Heart left ventricle (tissue), 16 donors: ENCODE data around the gene SLC2A9. TPM values are rescaled to one million over a fixed set of nuclear protein-coding genes. Genes with fewer than 3 reads are reported as not detected.

Experiments
- ATAC-seq, 4 donors: fragments of 200-7000 bp; cut with Tn5 transposase; one replicate each; pipeline ENCODE4 v1.9.1; 2020 to 2022; ENCODE audit warnings: moderate library complexity in 4 of 4, mild to moderate bottlenecking in 3 of 4, moderate number of reproducible peaks in 1 of 4
- DNase-seq, 5 donors: peaks; one replicate each; pipeline ENCODE4 v3.0.0-alpha.2; 2020
- H3K27ac ChIP-seq, 12 donors: fragments of 200-600 bp; sonication (generic) in 4 of 12; one replicate each; pipeline versions ENCODE4 v1.5.0 to v1.8.0; 2016 to 2022; ENCODE audit warnings: mild to moderate bottlenecking in 2 of 12
- H3K27me3 ChIP-seq, 9 donors: fragments of 200-600 bp; sonication (generic) in 2 of 9; one replicate each; pipeline versions ENCODE4 v1.5.1 to v1.8.0; 2016 to 2022; ENCODE audit warnings: mild to moderate bottlenecking in 3 of 9
- H3K36me3 ChIP-seq, 9 donors: fragments of 200-600 bp; sonication (generic) in 2 of 9; one replicate each; pipeline versions ENCODE4 v1.5.0 to v1.8.0; 2018 to 2022; ENCODE audit warnings: mild to moderate bottlenecking in 2 of 9
- H3K4me1 ChIP-seq, 12 donors: fragments of 200-600 bp; sonication (generic) in 4 of 12; one replicate each; pipeline versions ENCODE4 v1.5.0 to v1.8.0; 2016 to 2022; ENCODE audit warnings: mild to moderate bottlenecking in 3 of 12
- H3K4me3 ChIP-seq, 12 donors: fragments of 200-600 bp; sonication (generic) in 4 of 12; one replicate each; pipeline versions ENCODE4 v1.5.0 to v1.8.0; 2017 to 2022; ENCODE audit warnings: mild to moderate bottlenecking in 9 of 12, moderate library complexity in 4 of 12
- H3K9me3 ChIP-seq, 12 donors: fragments of 200-600 bp; sonication (generic) in 4 of 12; one replicate each; pipeline versions ENCODE4 v1.5.0 to v1.8.0; 2016 to 2022; ENCODE audit warnings: mild to moderate bottlenecking in 1 of 12
- POLR2A ChIP-seq, 2 donors: fragments of 450-650 bp; IDR thresholded peaks; one replicate each; pipeline ENCODE4 v1.6.1; 2017; ENCODE audit warnings: antibody characterized with exemption in 2 of 2, mild to moderate bottlenecking in 2 of 2, moderate library complexity in 2 of 2
- WGBS, 4 donors: extraction: QIAGEN DNeasy Blood & Tissue Kit in 2 of 4; methylation state at CpG; one replicate each; pipeline versions ENCODE4 v1.1.5 to v1.1.7; 2013 to 2018; 5-methylcytosine and 5-hydroxymethylcytosine counted together
- intact Hi-C, 10 donors: fragments of 100-400 bp; cut with DNase I; formaldehyde crosslinking; loops; one replicate each; pipeline versions ENCODE4 v1.11.1 to v1.14.2; 2022
- polyA plus RNA-seq, 2 donors: library from polyadenylated mRNA; stranded (reverse); fragments of 200-250 nt; gene quantifications; one replicate each; pipeline ENCODE4 v1.2.3, GENCODE V29; 2013
- total RNA-seq, 9 donors: library from RNA; depleted of rRNA in 2 of 9; stranded (reverse); fragments of >200 nt in 2 of 9; fragmentation: NEBNext Ultra II Directional in 3 of 9; extraction: Animal tissue kit (Norgen Biotek cat#: 25700) in 3 of 9; gene quantifications; one replicate each; pipeline versions ENCODE4 v1.1.0 to v1.2.4, GENCODE V29; 2016 to 2023
- TF ChIP-seq, protein P1 (sequence below), 12 donors: fragments of 200-600 bp; sonication (generic) in 4 of 12; IDR thresholded peaks; one replicate each; pipeline versions ENCODE4 v1.5.0 to v1.8.0; 2018 to 2022; ENCODE audit warnings: antibody characterized with exemption in 12 of 12, mild to moderate bottlenecking in 5 of 12
- donor health status: ischemic (EF 13 %, LVEDD 7.1; RV severe dilation, severe dysfunction).
- donor health status: healthy with polysubstance abuse.
- donor health status: DM: no; HTN: yes; CAD: no.
- donor health status: DM: no; HTN: no; CAD: no.
- donor health status: ischemic (EF 25% LVEDD 6.9; RV normal size, moderate dysfunction).
- donor health status: ischemic (EF 25% LVEDD 5.7; RV mildly dilated, moderate dysfunction).
- donor health status: healthy.
- donor health status: DM: yes; HTN: yes; CAD: no.
- donor health status: ischemic (EF 35%, LVEDD 5.7; RV mildly dilated, moderate dysfunction).
- donor health status: nonischemic (EF 11% LVEDD 7.7; RV severe dilation, severe dysfunction).
- donor health status: DM: yes; HTN: yes; CAD: no.
- donor health status: PGD.
- donor health status: ischemic (EF 29% LVEDD 5.4; RV normal size, mild dysfunction).
- donor health status: nonischemic (EF 23%, LVEDD 6.1; RV moderate dilation, normal function).

The SLC2A9 gene
- total and polyA plus RNA-seq, 11 donors, result 1.6 to 15.1 (median 5.1) TPM

- intact Hi-C loops, result no loop called here
- TF ChIP-seq, protein P1, sequence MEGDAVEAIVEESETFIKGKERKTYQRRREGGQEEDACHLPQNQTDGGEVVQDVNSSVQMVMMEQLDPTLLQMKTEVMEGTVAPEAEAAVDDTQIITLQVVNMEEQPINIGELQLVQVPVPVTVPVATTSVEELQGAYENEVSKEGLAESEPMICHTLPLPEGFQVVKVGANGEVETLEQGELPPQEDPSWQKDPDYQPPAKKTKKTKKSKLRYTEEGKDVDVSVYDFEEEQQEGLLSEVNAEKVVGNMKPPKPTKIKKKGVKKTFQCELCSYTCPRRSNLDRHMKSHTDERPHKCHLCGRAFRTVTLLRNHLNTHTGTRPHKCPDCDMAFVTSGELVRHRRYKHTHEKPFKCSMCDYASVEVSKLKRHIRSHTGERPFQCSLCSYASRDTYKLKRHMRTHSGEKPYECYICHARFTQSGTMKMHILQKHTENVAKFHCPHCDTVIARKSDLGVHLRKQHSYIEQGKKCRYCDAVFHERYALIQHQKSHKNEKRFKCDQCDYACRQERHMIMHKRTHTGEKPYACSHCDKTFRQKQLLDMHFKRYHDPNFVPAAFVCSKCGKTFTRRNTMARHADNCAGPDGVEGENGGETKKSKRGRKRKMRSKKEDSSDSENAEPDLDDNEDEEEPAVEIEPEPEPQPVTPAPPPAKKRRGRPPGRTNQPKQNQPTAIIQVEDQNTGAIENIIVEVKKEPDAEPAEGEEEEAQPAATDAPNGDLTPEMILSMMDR (IDR thresholded peaks at IDR 0.05), result no peak
- TF ChIP-seq POLR2A (IDR thresholded peaks at IDR 0.05), result no peak
- H3K27me3 ChIP-seq, result no peaks in the 10 kb centered on the region
- no peaks in the 10 kb centered on the region for H3K4me1 ChIP-seq
- ATAC-seq (peak in 1 of 4 donors; percentile 29), DNase-seq (no peak)
- H3K36me3 ChIP-seq, result peaks cover 0 to 26% (median 0%) of the 10 kb centered on the region in 9 donors
- WGBS, 4 donors, result 60 to 81% (median 67%) methylated on average over 10 of the region's 10 CpGs
- H3K9me3 ChIP-seq, result peaks cover 0 to 10% (median 0%) of the 10 kb centered on the region in 12 donors
- H3K4me3 ChIP-seq, result no peak overlapping the region
- no peak overlapping the region for H3K27ac ChIP-seq
Observed at GRCh38 chr4:9979101-9979701, 42.1 kb downstream of the SLC2A9 start.

- Histone ChIP-seq H3K4me3 (no peak overlapping the region), H3K27ac (no peak overlapping the region), H3K36me3 (peaks cover 0 to 22% (median 0%) of the 10 kb centered on the region in 9 donors), H3K9me3 (peaks cover 0 to 16% (median 0%) of the 10 kb centered on the region in 12 donors), H3K27me3 (no peaks in the 10 kb centered on the region), H3K4me1 (no peaks in the 10 kb centered on the region)
- intact Hi-C loops, result no loop called here
- ATAC-seq, result no peak
- TF ChIP-seq POLR2A (IDR thresholded peaks at IDR 0.05), result no peak
- TF ChIP-seq, protein P1 (IDR thresholded peaks at IDR 0.05), result no peak
- no peak for DNase-seq
- 78 to 82% (median 80%) methylated on average over 11 of the region's 11 CpGs for WGBS, 4 donors
Observed at GRCh38 chr4:9977518-9978031, 43.7 kb downstream of the SLC2A9 start.

DNA sequence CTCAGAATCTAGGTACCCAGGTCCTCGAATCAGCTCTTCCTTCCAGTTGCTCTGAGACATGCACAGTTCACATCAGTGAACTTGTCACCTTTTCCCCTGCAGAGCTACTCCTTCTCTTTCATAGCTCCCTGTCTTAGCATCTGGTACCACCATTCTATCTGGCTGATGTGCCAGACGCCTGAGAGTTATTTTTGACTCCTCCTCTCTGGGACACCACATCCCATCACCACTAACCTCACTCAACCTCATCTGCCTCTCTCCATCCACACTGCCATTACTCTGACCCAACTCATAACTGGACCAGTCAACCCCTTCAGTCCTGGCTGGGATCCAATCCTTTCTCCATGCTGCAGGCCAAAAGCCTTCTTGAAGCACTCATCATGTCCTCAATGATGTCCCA lies 44.5 kb downstream of the SLC2A9 start:
- H3K9me3 ChIP-seq, result peaks cover 0 to 16% (median 0%) of the 10 kb centered on the region in 12 donors
- H3K36me3 ChIP-seq, result peaks cover 0 to 22% (median 0%) of the 10 kb centered on the region in 9 donors
- ATAC-seq, result no peak
- H3K27ac ChIP-seq, result no peak overlapping the region
- no peak for DNase-seq
- WGBS, 4 donors, result 68 to 81% (median 76%) methylated on average over 2 of the region's 2 CpGs
- TF ChIP-seq, protein P1 (IDR thresholded peaks at IDR 0.05), result no peak
- no peak for TF ChIP-seq POLR2A (IDR thresholded peaks at IDR 0.05)
- no peaks in the 10 kb centered on the region for H3K27me3 ChIP-seq
- intact Hi-C loops, result no loop called here
- no peaks in the 10 kb centered on the region for H3K4me1 ChIP-seq
- no peak overlapping the region for H3K4me3 ChIP-seq

- no peaks in the 10 kb centered on the region for H3K4me1 ChIP-seq
- WGBS, 4 donors, result 80 to 98% (median 92%) methylated on average over 1 of the region's 1 CpG
- H3K27me3 ChIP-seq, result no peaks in the 10 kb centered on the region
- intact Hi-C loops, result no loop called here
- no peak overlapping the region for H3K4me3 ChIP-seq
- H3K9me3 ChIP-seq, result peaks cover 0 to 16% (median 0%) of the 10 kb centered on the region in 12 donors
- peaks cover 0 to 22% (median 0%) of the 10 kb centered on the region in 9 donors for H3K36me3 ChIP-seq
- H3K27ac ChIP-seq, result no peak overlapping the region
- ATAC-seq, result no peak
- TF ChIP-seq, protein P1 (IDR thresholded peaks at IDR 0.05), result no peak
- TF ChIP-seq POLR2A (IDR thresholded peaks at IDR 0.05), result no peak
- no peak for DNase-seq
Observed at GRCh38 chr4:9976293-9976692, 45.0 kb downstream of the SLC2A9 start.
